ENCODE data around the gene LPCAT1. TPM values are rescaled to one million over a fixed set of nuclear protein-coding genes. Genes with fewer than 3 reads are reported as not detected.
A peak's percentile ranks its signal among the peaks of the same experiment; 100 is the strongest.
"Not testable (repeated sequence)": the region's sequence is repeated elsewhere in the genome, so short reads cannot be mapped to it uniquely, and the experiment has no call there.

The LPCAT1 gene
- 34.7 TPM for total RNA-seq
- polyA plus RNA-seq = 10 to 100 TPM; 21.4 to 29.6 (median 24.2) TPM

GRCh38 chr5:1523793-1524480 lies at the start of gene LPCAT1:
Gene LPCAT1 (minus strand): TSS chr5:1523960. CDS start chr5:1523844, 116 bp downstream.
- Mint-ChIP-seq H3K27me3 (peaks cover 4% of the 10 kb centered on the region), H3K27ac (peak within 1 kb of the TSS in 2 of 3 donors; percentile 64 to 71), H3K4me1 (peaks cover 0 to 22% (median 15%) of the 10 kb centered on the region in 4 donors), H3K9me3 (no peaks in the 10 kb centered on the region), H3K36me3 (no peaks in the 10 kb centered on the region), H3K4me3 (peak within 1 kb of the TSS; percentile 81 to 92 (median 89))
- peak; percentile 81 to 82 for ATAC-seq (ENCODE audit: low read depth in 2 of 2)
- Histone ChIP-seq H3K36me3 (ENCODE audit: control insufficient read depth, insufficient read depth, low read length) (peaks cover 12% of the 10 kb centered on the region), H3K27ac (ENCODE audit: insufficient read depth, low read length, poor library complexity, severe bottlenecking) (peak within 1 kb of the TSS; percentile 66), H3K9me3 (ENCODE audit: control insufficient read depth in 2 of 2, low read length in 2 of 2) (no peaks in the 10 kb centered on the region), H3K4me1 (ENCODE audit: control insufficient read depth, insufficient read depth, low read length, poor library complexity, severe bottlenecking) (peaks cover 23% of the 10 kb centered on the region), H3K27me3 (ENCODE audit: control insufficient read depth, insufficient read depth, low read length) (no peaks in the 10 kb centered on the region), H3K4me3 (ENCODE audit: low read depth, low read length) (peak within 1 kb of the TSS; percentile 44)
- DNase-seq = peak; percentile 67 to 85 (median 77)

GRCh38 chr5:1571875-1572274 lies 48.1 kb upstream of the LPCAT1 start:
- H3K4me3 ChIP-seq (ENCODE audit: low read depth, low read length); DNase-seq; H3K36me3 Mint-ChIP-seq; ATAC-seq (ENCODE audit: low read depth in 2 of 2); H3K27me3 ChIP-seq (ENCODE audit: control insufficient read depth, insufficient read depth, low read length); H3K9me3 ChIP-seq (ENCODE audit: control insufficient read depth in 2 of 2, low read length in 2 of 2); H3K36me3 ChIP-seq (ENCODE audit: control insufficient read depth, insufficient read depth, low read length); H3K27me3 Mint-ChIP-seq; H3K9me3 Mint-ChIP-seq; H3K4me1 Mint-ChIP-seq; H3K27ac ChIP-seq (ENCODE audit: insufficient read depth, low read length, poor library complexity, severe bottlenecking); H3K4me3 Mint-ChIP-seq; H3K4me1 ChIP-seq (ENCODE audit: control insufficient read depth, insufficient read depth, low read length, poor library complexity, severe bottlenecking): not testable (repeated sequence)
- H3K27ac Mint-ChIP-seq = peak overlapping the region in 1 of 3 donors; percentile 54

GRCh38 chr5:1570975-1571374 lies 47.2 kb upstream of the LPCAT1 start:
- Mint-ChIP-seq H3K4me3 (no peak overlapping the region), H3K27ac (no peak overlapping the region), H3K9me3 (no peaks in the 10 kb centered on the region), H3K27me3 (no peaks in the 10 kb centered on the region), H3K36me3 (peaks cover 9% of the 10 kb centered on the region), H3K4me1 (peaks cover 0 to 6% (median 1%) of the 10 kb centered on the region in 4 donors)
- no peak overlapping the region for H3K27ac ChIP-seq (ENCODE audit: insufficient read depth, low read length, poor library complexity, severe bottlenecking)
- DNase-seq = no peak
- H3K9me3 ChIP-seq (ENCODE audit: control insufficient read depth in 2 of 2, low read length in 2 of 2) = no peaks in the 10 kb centered on the region
- no peaks in the 10 kb centered on the region for H3K4me1 ChIP-seq (ENCODE audit: control insufficient read depth, insufficient read depth, low read length, poor library complexity, severe bottlenecking)
- no peak for ATAC-seq (ENCODE audit: low read depth in 2 of 2)
- H3K27me3 ChIP-seq (ENCODE audit: control insufficient read depth, insufficient read depth, low read length) = no peaks in the 10 kb centered on the region
- H3K36me3 ChIP-seq (ENCODE audit: control insufficient read depth, insufficient read depth, low read length) = no peaks in the 10 kb centered on the region
- H3K4me3 ChIP-seq (ENCODE audit: low read depth, low read length) = no peak overlapping the region

- Histone ChIP-seq H3K9me3 (ENCODE audit: control insufficient read depth in 2 of 2, low read length in 2 of 2) (no peaks in the 10 kb centered on the region), H3K27me3 (ENCODE audit: control insufficient read depth, insufficient read depth, low read length) (no peaks in the 10 kb centered on the region), H3K4me1 (ENCODE audit: control insufficient read depth, insufficient read depth, low read length, poor library complexity, severe bottlenecking) (no peaks in the 10 kb centered on the region), H3K4me3 (ENCODE audit: low read depth, low read length) (no peak overlapping the region), H3K27ac (ENCODE audit: insufficient read depth, low read length, poor library complexity, severe bottlenecking) (no peak overlapping the region), H3K36me3 (ENCODE audit: control insufficient read depth, insufficient read depth, low read length) (no peaks in the 10 kb centered on the region)
- peak overlapping the region in 1 of 3 donors; percentile 83 for H3K27ac Mint-ChIP-seq
- H3K9me3 Mint-ChIP-seq = no peaks in the 10 kb centered on the region
- no peak overlapping the region for H3K4me3 Mint-ChIP-seq
- ATAC-seq (ENCODE audit: low read depth in 2 of 2) (no peak), DNase-seq (no peak)
- no peaks in the 10 kb centered on the region for H3K4me1 Mint-ChIP-seq
- H3K36me3 Mint-ChIP-seq = peaks cover 9% of the 10 kb centered on the region
- H3K27me3 Mint-ChIP-seq = no peaks in the 10 kb centered on the region
Measured at GRCh38 chr5:1568201-1568979, 44.6 kb upstream of the LPCAT1 start.

GRCh38 chr5:1567527-1568200 lies 43.9 kb upstream of the LPCAT1 start:
- not testable (repeated sequence) for H3K4me3 Mint-ChIP-seq; H3K4me3 ChIP-seq (ENCODE audit: low read depth, low read length); H3K27me3 Mint-ChIP-seq; H3K27ac ChIP-seq (ENCODE audit: insufficient read depth, low read length, poor library complexity, severe bottlenecking); H3K36me3 Mint-ChIP-seq; H3K9me3 Mint-ChIP-seq; H3K4me1 ChIP-seq (ENCODE audit: control insufficient read depth, insufficient read depth, low read length, poor library complexity, severe bottlenecking); H3K9me3 ChIP-seq (ENCODE audit: control insufficient read depth in 2 of 2, low read length in 2 of 2); H3K27me3 ChIP-seq (ENCODE audit: control insufficient read depth, insufficient read depth, low read length); DNase-seq; ATAC-seq (ENCODE audit: low read depth in 2 of 2); H3K27ac Mint-ChIP-seq; H3K36me3 ChIP-seq (ENCODE audit: control insufficient read depth, insufficient read depth, low read length); H3K4me1 Mint-ChIP-seq

- Histone ChIP-seq H3K36me3 (ENCODE audit: control insufficient read depth, insufficient read depth, low read length) (no peaks in the 10 kb centered on the region), H3K27me3 (ENCODE audit: control insufficient read depth, insufficient read depth, low read length) (no peaks in the 10 kb centered on the region), H3K4me1 (ENCODE audit: control insufficient read depth, insufficient read depth, low read length, poor library complexity, severe bottlenecking) (no peaks in the 10 kb centered on the region), H3K4me3 (ENCODE audit: low read depth, low read length) (no peak overlapping the region), H3K9me3 (ENCODE audit: control insufficient read depth in 2 of 2, low read length in 2 of 2) (no peaks in the 10 kb centered on the region), H3K27ac (ENCODE audit: insufficient read depth, low read length, poor library complexity, severe bottlenecking) (no peak overlapping the region)
- H3K36me3 Mint-ChIP-seq = peaks cover 4% of the 10 kb centered on the region
- H3K4me1 Mint-ChIP-seq = no peaks in the 10 kb centered on the region
- ATAC-seq (ENCODE audit: low read depth in 2 of 2) (no peak), DNase-seq (no peak)
- H3K27me3 Mint-ChIP-seq = no peaks in the 10 kb centered on the region
- H3K27ac Mint-ChIP-seq = no peak overlapping the region
- H3K4me3 Mint-ChIP-seq = no peak overlapping the region
- H3K9me3 Mint-ChIP-seq = no peaks in the 10 kb centered on the region
Measured at GRCh38 chr5:1565737-1566734, 42.3 kb upstream of the LPCAT1 start.
